GM19463 (cell line): ENCODE measurements around the gene EIF3A.
"Not testable (repeated sequence)": the region's sequence is repeated elsewhere in the genome, so short reads cannot be mapped to it uniquely, and the experiment has no call there.

ENCODE experiments used
- ATAC-seq: cut with Tn5 transposase; IDR thresholded peaks from one replicate; pipeline ENCODE4 v1.9.1; 2021; ENCODE audit warnings: mild to moderate bottlenecking, moderate library complexity; ENCODE audit not compliant: unreplicated experiment

The EIF3A gene

DNA sequence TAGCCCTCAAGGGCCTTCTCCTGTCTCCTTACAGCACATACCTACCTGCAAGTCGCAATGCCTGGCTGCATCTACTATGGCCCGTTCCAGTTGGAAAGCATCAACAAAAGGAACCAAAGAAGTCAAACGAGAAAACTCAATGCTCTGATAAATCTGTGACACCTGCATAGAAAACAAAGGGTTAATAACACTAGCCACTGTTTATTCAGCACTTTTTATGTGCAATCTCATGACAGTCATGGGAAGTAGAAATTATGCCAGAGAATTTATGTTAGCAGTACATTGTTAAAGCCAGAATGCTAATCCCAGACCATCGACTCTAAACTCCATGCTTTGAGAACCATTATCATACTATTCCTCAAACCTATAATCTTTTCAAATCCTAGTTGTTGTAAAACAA, 21.1 kb downstream of the EIF3A start:
- no peak for ATAC-seq

DNA sequence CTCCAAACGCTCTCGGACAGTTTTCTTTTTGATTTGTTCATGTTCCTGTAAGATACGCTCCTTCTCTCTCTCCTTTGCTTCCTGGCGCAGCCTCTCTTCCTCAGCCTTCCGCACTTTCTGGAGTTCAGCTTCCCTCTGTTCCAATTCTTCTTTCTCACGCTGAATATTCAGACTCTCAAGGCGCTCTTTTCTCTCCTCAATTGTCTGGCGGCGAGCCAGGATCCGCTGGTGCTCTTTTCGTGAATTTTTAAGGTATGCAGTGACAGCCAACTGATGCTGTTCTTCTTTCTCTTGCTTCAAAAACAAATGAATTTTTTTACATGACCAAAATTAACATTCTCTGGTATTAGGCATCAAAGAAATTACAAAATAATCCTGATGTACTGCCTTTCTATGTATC, 22.6 kb downstream of the EIF3A start:
- ATAC-seq, result no peak

DNA sequence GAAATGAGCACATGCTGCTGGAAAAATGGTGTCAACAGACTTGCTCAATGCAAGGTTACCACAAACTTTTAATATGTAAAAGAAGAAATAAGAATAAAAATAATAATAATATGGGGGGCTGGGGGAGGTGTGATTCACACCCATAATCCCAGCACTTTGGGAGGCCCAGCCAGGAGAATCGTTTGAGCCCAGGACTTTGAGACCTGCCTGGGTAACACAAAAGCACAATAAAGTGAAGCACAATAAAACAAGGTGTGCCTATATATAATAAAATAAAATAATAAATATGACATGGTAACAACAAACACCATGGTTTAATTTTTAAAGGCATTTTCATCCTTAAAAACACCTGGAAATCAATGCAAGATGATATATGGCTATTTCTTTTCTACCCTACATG, 25.1 kb downstream of the EIF3A start:
- ATAC-seq, result no peak

DNA sequence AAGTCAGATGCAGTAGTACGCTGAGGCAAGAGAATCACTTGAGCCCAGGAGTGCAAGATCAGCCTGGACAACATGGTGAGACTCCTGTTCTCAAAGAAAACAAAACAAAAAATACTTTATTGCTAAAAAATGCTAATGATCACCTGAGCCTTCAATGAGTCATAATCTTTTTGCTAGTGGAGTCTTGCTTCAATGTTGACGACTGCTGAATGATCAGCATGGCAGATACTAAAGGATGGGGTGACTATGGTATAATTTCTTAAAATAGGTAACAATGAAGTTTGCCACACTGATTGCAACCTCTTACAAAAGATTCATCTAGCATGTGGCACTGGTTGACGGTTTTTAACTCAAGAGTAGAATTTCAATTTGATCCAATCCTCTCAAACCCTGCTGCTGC, 28.8 kb downstream of the EIF3A start:
- ATAC-seq, result no peak

DNA sequence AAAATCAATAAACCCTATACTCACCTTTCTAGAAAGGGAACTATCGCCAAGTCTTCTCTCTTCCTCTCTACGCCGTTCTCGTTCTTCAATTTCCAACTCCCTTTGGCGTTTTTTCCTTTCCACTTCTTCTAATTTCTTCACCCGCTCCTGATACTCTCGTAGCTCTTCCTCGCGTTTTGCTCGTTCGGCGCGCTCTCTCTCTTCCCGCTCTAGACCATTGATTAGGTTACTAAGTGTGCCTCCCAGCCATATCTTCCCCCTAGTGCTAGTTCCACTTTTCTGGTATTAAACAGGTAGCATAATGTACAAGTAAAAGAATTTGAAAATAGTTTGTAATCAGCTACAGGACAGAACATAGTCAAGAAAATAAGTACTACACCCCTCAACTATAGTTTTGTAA, 30.8 kb downstream of the EIF3A start:
- no peak for ATAC-seq

DNA sequence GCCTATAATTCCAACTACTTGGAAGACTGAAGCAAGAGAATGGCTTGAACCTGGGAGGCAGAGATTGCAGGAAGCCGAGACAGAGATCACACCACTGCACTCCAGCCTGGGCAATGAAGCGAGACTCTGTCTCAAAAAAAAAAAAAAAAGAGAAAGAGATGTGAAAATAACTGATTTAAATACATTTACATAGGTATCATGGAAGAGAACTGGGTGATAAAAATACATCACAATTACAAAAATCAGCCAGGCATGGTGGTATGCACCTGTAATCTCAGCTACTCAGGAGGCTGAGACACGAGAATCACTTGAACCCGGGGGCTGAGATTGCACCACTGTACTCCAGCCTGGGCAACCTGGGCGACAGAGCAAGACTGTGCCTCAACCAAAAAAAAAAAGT, 31.3 kb downstream of the EIF3A start:
- no peak for ATAC-seq

DNA sequence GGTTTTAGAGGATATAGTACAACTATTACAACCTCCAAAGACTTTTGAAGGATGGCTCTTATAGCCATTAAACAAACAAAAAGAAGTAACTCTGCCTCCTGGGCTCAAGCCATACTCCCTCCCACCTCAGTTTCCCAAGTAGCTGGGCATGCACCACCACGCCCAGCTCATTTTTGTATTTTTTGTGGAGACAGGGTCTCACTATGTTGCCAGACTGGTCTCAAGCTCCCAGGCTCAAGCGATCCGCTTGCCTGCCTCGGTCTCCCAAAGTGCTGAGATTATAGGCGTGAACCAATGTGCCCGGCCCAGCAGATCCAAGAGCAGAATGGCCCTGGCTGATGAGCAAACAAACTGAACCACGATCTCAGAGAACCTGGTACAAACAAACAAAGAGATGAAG, 35.1 kb downstream of the EIF3A start:
- no peak for ATAC-seq

DNA sequence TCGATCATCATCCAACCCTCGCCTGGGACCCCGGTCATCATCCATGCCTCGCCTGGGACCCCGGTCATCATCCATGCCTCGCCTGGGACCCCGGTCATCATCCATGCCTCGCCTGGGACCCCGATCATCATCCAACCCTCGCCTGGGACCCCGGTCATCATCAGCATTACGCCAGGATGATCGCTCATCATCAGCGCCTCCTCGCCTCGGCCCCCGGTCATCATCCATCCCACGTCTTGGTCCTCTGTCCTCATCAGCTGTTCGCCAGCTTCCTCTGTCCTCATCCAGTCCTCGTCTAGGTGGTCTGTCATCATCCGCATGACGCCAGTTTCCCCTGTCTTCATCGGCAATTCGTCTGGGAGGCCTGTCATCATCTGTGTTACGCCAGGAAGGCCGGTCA, 38.4 kb downstream of the EIF3A start:
- ATAC-seq, result no peak

DNA sequence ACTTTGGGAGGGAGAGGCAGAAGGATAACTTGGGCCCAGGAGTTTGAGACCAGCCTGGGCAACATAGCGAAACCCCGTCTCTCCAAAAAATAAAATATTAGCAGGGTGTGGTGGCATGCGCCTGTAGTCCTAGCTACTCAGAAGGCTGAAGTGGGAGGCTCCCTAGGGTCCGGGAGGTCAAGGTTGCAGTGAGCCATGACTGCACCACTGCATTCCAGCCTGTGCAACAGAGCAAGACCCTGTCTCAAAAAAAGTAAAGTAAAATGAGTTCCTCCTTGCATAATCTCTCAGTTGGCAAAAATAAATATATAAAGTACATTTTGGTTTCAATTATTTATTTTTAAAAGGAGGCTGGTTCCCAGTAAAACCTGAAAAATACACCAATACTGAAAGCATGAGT, 39.3 kb downstream of the EIF3A start:
- no peak for ATAC-seq

DNA sequence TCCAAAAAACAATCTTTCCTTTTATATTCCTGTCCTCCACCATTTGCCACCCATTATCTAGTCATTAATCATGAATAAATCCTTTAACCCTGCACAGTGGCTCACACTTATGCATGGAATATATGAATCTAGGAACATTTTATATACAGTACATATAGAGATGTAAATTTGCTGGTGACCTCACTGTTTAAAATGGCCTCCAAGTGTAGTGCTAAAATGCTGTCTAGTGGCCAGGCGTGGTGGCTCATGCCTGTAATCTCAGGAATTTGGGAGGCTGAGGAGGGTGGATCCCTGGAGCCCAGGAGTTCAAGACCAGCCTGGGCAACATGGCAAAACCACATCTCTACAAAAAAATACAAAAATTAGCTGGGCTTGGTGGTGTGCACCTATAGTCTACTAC, 41.5 kb downstream of the EIF3A start:
- no peak for ATAC-seq

DNA sequence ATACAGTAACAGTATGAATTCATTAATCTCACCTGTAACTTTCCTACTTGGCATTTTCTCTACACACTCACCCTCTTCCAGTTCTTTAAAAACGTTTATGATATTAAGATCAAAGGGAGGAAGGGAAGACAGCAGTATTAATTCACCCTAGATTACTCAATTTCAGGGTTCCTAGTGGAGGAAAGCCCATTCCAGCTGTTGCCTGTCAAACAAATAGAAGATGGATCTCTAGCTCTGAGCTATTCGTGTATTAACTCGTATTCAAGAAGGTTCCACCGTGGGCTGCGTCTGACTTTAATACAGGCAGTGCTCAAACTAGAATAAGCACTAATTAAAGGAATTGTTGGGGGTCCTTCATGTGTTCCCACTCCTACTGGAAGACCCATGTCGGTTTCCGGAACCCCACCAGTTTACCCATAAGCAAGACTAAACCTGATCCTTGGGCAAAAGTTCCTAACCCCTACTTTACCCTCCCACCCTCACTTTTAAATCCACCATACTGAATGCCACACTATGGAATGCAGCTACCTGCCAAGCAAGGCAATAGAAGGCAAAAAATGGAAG, 49.0 kb downstream of the EIF3A start:
- ATAC-seq, result no peak

DNA sequence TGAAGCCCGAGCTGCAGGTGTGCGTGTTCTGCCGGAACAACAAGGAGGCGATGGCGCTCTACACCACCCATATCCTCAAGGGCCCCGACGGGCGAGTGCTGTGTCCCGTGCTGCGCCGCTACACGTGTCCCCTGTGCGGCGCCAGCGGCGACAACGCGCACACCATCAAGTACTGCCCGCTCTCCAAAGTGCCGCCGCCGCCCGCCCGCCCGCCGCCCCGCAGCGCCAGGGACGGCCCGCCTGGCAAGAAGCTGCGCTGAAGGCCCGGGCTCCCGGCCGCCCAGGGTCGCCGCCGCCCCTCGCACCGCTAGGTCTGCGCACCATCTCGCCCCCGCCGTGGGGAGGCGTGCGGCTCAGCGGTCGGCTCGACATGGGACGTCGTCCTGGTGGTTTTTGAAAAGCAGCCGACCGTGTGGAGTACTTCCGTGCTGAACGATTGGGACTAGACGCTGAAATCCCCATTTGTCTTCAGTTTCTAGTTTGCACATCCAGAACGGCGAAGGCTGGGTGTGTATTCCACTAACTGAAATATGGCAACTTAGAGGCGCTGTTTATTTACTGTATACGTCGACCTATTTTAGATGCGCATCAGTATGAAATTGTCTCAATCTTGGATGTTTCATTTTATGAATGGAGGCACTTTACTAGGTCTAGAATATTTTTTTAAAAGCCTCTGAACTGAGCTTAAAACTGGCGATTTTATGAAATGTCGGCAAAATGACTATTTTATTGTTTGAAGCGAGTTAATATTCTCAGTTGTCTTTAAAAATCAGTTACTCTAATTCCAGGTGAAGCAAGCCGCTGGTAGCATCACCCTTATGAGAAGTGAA, 50.0 kb downstream of the EIF3A start:
- peak; percentile 39 for ATAC-seq

DNA sequence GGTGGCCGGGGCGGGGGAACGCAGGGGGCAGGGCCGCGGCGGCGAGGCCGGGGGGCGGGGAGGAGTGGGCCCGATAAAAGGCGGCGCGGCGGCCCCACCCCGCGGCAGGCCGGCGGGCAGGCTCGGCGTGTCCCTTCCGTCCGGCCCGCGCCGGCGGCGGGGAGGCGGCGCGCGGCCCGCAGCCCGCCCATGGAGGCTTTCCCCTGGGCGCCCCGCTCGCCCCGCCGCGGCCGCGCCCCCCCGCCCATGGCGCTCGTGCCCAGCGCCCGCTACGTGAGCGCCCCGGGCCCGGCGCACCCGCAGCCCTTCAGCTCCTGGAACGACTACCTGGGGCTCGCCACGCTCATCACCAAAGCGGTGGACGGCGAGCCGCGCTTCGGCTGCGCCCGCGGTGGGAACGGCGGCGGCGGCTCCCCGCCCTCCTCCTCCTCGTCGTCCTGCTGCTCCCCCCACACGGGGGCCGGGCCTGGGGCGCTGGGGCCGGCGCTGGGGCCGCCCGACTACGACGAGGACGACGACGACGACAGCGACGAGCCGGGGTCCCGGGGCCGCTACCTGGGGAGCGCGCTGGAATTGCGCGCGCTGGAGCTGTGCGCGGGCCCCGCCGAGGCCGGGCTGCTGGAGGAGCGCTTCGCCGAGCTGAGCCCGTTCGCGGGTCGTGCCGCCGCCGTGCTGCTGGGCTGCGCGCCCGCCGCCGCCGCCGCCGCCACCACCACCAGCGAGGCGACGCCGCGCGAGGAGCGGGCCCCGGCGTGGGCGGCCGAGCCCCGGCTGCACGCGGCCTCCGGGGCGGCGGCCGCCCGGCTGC, 50.8 kb downstream of the EIF3A start, which contains the start of gene NANOS1:
Gene NANOS1 (plus strand): TSS at position 102 of the 808 bp plus-strand sequence. CDS start 88 bp downstream, at position 190.
- ATAC-seq, result peak; percentile 17

DNA sequence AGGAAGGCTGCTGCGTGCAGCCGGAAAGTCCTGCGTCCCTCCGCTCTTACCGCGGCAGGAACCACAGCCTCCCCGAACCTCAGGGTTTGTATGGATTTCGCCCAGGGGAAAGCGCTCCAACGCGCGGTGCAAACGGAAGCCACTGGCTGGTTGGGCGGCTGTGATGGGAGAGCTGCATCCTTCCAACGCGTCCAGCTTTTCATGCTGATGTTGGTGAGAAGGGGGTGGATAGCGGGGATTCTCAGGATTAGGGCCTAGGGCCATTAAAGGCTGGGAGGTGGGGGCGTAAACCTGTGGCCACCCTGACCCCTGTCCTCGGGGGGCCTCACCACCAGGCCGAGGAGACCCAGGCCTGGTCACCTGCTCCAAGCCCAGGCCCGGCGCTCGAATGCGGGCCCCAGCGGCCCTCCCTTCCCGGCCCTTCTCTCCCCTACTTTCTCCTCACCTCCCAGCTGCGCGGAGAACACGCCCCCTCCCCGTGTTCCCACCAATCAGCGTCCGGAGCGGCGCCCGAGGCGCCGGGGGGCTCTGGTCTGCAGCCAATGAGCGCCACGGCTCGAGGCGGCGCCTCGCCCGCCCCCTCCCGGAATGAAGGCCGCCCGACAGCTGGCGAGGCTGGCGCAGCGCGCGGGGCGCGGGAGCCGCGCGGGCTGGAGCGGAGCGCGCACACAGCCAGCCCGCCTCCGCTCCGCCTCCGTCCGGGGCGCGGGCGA, 51.6 kb downstream of the EIF3A start:
- ATAC-seq, result peak; percentile 65

DNA sequence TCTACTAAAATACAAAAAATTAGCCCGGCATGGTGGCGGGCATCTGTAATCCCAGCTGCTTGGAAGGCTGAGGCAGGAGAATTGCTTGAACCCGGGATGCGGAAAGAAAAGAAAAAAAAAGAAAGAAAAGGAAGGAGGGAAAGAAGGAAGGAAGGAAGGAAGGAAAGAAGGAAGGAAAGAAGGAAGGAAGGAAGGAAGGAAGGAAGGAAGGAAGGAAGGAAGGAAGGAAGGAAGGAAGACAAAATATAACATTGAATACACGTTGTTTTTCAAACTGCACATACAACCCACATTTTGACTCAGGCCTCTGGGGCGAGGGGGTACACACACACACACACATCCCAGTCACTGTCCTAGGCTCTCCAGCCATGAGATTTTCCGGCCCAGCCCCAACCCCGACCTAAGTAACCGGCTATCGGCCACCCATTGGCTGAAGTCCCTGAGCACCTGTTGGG, 52.1 kb downstream of the EIF3A start:
- ATAC-seq, result not testable (repeated sequence)

DNA sequence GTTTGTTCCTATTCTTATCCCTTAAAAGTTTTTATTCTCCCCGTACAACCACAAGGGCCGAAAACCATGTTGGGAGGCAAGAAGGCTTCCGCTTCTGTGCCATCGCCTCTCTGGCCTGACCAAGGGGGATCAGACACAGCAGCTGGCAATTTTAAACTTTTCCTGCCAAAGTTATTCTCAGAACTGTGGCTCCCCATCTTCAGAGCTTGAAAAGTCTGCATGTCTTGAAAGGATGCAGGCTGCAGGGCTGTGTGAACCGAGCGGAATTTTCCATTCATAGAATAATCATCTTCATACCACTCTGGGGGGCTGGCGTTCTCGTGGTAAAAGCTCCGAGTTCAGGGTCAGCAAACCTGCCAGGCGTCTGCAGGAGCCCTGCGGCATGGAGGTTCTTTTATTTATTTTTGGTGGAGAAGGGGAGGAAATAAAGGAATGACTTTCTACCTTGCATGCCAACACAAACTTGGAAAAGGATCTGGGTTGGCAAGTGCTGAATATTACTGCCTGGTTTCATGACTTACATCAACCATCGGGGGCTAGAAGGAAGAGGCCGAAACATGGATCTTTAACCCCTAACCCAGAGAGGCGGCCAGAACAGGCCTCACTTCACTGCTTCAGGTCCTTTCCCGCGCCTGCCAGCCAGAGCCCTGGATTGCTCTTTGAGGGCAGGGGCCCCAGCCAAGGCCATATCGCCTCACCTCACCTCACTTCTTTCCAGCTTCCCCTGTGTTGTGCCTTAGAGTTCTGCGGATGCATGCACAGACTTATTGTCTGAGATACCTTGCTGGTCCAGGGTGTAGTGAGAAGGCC, 54.1 kb downstream of the EIF3A start:
- no peak for ATAC-seq

DNA sequence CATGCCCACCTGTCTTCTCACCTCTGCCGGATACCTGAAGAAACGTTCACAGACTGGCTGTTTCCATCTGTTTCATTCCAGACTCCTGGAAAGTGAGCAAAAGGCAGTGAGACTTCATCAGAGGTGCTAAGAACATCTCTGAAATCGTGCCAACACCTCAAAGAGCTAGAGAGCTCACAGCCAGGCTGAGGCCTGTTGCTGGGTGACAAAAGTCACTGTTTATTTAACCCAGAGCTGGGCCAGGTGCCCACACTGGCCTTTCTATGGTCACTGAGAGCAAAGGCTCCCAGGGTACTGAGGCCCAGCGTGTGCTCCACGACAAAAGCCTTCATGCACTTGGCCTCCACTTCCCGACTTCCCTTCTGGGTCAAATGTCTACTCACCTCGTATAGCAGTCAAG, 54.8 kb downstream of the EIF3A start:
- no peak for ATAC-seq

DNA sequence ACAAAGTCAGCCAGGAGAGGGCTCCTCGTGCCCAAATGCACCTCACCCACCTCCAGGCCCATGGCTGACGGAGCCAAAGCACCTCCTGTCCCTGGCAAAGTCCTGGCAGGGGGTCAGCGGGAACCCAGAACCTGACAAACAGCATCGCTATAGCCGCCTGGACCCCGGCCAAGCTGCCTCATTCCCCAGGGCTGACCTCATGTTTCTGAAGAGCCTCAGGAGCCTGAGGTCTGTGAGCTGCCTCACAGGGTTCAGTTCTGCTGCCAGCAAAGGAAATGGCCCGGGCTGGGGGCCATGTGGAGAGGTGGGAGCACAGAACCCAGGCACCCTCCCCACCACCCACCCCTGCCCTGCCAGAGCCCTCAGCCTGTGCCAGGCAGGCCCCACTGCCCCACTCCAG, 55.3 kb downstream of the EIF3A start:
- ATAC-seq, result no peak

DNA sequence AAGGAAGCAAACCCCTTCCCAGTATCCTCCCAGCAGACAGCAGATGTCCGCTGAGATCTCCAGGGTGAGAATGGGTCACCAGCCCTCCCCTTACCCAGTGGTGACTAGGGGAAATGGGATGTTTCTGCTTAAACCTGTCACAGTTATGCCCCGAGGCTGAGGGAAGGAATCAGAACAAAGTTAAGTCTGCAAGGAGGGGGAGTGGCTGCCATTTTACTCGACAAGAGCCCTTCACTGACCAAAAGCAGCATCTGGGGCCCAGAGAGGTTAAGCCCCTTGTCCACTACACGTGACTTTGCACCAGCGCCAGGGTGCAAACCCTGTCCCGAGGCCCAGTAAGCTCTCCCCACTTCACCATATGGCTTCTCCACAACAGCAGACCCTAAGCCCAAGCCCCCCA, 55.7 kb downstream of the EIF3A start:
- ATAC-seq, result no peak

DNA sequence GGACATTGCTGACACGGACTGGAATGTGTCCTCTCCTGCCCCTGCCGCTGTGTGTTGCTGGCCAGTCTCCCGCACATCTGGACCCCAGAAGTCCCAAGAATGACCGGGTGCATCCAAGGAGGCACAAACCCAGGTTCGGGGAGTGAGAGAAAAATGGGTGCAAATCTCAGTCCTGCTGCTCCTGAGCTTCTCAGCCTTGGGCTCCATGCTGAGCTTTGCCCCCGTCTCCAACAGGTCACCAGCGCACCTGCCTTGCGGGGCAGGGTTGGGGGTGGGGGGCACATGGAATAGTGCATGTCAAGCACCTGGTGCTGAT, 57.1 kb downstream of the EIF3A start:
- ATAC-seq, result no peak
